ENCODE measurements around the gene CLK3. TPM values are rescaled to one million over a fixed set of nuclear protein-coding genes. Genes with fewer than 3 reads are reported as not detected.

The CLK3 gene
- total RNA-seq = 42.1 and 53.0 TPM in 2 replicates

DNA sequence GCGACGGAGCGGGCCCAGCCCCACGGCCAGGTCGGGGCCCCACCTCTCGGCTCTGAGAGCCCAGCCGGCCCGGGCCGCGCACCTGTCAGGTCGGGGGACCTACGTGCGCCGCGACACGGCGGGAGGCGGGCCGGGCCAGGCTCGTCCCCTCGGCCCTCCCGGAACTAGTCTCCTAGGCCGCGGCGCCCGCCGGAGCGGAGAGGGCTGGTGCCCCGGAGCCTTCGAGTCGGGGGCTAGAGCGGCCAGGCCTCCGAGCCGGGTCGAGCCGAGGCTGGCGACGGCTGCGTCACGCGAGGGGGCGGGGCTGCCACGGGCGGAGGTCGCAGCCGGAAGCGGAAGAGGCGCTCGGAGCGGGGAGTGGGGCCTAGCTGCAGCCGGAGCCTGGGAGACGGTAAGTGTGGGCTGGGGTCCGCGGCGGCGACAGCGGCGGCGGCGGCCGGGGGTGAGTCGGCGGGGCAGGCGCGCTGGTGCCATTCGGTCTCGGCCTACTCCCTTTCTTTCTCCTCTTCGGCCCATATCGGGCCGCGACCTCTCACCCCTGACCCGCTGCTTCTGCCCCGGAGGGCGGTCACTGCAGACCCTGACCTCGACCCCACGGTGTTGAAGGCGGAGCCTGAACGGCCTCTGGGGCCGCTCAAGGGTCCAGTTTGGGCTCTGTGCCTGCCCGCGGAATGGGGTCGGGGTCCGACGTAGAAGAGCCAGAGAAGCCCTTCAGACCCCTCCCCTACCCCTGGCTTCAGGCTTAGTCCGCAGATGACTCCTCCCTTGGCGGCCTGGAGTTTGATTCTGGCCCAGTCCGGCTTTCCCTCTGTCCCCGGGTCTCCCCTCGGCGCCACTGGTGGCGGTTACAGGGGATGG is at the start of gene CLK3:
TSS of gene CLK3 (plus strand) at position 329 of the 858 bp plus-strand sequence. CDS start 3,361 bp downstream, outside the sequence.

Other genes starting within 250 kb of the CLK3 start
- gene CYP11A1, start 248.2 kb upstream of the CLK3 start, total RNA-seq = 0.81 and 1.7 TPM in 2 replicates
- 3.2 and 4.4 TPM in 2 replicates for gene SEMA7A, start 181.9 kb upstream of the CLK3 start, total RNA-seq
- 45.3 and 50.1 TPM in 2 replicates for gene UBL7, start 154.7 kb upstream of the CLK3 start, total RNA-seq
- 0.29 and 0.44 TPM in 2 replicates for gene ARID3B, start 74.6 kb upstream of the CLK3 start, total RNA-seq
- 8.9 and 15.7 TPM in 2 replicates for gene EDC3, start 80.2 kb downstream of the CLK3 start, total RNA-seq
- gene CYP1A1, start 109.7 kb downstream of the CLK3 start, total RNA-seq = not detected in 2 replicates
- gene CYP1A2, start 133.0 kb downstream of the CLK3 start, total RNA-seq = not detected in 2 replicates
- 28.1 and 30.1 TPM in 2 replicates for gene CSK, start 166.2 kb downstream of the CLK3 start, total RNA-seq
- gene LMAN1L, start 197.0 kb downstream of the CLK3 start, total RNA-seq = not detected in 2 replicates
- not detected in 2 replicates for gene CPLX3, start 210.8 kb downstream of the CLK3 start, total RNA-seq
- 9.0 and 15.6 TPM in 2 replicates for gene ULK3, start 227.3 kb downstream of the CLK3 start, total RNA-seq